Putamen (tissue), 1 donor: ENCODE data around the gene SOAT2.
A peak's percentile ranks its signal among the peaks of the same experiment; 100 is the strongest.

ENCODE experiments used
- DNase-seq: peaks from one replicate; pipeline ENCODE4 v3.0.0-alpha.2; 2016; ENCODE audit warnings: low spot score

SOAT2 gene

GRCh38 chr12:53065470-53065869, 37.8 kb upstream of the SOAT2 start:
- DNase-seq = no peak

DNA sequence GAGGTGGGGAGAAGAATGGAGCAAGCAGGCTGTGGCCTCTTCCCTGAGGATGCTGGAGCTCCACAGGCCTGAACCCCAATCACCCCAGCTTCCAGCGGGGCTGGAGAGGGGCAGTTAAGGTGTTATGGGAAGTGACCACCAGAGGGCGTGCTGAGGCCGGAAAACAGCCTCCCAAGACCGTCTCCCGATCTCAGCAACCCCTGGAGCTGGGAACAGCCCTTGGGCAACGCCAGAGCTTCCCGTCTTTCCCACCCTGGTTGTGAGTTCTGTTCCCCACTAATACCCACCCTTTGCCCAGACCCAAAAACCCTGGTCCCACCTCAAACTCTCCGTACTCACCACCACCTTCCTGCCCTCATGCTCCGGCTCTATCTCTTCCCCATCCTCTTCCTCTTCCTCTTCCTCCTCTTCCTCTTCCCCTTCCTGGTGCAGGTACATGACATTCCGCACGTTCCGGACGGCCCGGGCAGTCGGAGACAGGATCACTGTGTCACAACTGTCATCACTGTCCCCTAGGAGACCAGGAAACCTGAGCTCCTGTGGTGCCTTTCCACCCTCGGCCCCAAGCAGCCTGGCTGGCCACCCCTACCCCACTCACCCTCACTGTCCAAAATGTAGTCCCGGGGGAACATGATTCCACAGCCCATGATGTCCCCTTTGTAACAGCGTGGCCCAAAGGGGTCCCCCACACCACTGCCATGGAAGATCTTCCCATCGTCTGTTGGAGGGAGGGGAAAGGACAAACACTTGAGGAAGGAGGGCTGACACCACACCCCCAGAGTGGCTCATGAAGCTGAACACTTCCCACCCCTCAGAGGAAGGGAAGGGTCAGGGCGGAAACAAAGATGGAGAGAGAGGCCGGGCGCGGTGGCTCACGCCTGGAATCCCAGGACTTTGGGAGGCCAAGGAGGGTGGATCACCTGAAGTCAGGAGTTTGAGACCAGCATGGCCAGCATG, 37.0 kb upstream of the SOAT2 start:
- peak; percentile 73 for DNase-seq

DNA sequence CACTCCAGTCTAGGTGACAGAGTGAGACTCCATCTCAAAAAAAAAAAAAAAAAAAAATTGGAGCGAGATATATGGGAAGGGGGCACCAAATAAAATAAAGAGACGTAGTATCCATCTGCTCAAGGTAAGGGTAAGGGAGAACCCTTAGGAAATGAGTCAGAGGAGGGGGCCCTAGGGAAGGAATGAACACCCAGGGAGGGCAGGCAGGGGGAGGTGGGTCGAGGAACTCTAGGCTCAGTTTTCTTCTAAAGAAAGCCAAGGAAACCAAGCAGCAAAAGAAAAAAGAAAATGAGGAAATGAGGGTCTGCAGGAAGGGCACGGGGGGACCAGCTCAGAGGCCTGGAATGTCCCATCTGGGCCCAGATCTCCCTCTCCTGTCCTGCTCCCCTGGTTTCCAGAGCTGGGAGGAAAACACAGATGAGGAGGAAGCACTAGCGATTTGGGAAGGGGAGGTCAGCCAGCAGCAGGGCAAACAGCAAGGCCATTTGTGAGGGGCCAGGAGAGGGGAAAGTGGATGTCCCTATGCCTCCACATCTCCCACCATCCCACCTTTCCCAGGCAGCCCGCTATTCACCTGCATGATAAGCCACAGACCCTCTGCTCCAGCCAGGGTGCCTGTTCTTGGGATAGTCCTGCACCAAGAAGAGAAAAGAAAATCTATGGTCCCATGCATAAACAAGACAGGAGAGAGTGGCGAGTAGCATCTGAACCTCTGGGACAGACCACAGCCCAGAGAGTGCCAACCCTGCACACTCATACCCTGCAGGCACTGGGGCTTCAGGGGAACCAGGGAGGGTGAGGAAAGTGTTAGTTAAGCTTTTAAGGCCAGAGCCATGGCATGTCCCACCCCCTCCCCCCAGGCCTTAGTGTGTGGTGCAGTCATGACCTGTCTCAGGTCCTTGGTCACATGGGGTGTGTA, 36.0 kb upstream of the SOAT2 start:
- no peak for DNase-seq

- no peak for DNase-seq
Observed at GRCh38 chr12:53067993-53068770, 35.1 kb upstream of the SOAT2 start.

GRCh38 chr12:53068811-53069585, 34.3 kb upstream of the SOAT2 start:
- DNase-seq = no peak

GRCh38 chr12:53069621-53070410, 33.5 kb upstream of the SOAT2 start:
- DNase-seq = no peak

DNA sequence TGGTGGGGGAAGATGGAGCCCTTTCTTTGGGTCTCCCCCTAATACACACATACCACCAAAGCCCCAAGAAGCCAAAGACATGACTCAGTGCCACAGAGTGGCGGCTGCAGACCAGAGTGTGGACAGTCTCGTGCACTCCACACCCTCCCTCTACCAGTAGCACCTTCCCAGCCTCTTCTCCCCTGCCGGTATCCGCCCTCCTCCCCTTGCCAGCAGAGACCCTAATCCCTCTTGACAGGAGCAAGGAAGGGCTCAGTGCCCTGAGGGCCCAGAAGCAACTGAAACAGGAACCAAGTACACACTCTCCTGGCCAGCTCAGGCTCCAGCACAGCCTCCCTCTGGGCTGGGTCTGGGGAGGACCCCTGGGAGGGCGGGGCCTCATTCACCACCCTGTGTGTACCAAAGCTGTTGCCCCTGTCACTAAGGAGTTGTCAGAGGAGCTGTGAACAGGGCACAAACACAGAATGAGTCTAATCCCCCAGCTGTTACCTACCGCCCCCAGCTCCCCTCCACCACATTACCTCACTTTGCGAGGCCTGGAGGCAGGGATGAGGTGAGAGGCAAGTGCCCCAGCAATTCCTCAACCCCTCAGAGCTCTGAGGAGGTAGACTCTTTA, 32.3 kb upstream of the SOAT2 start:
- no peak for DNase-seq

DNA sequence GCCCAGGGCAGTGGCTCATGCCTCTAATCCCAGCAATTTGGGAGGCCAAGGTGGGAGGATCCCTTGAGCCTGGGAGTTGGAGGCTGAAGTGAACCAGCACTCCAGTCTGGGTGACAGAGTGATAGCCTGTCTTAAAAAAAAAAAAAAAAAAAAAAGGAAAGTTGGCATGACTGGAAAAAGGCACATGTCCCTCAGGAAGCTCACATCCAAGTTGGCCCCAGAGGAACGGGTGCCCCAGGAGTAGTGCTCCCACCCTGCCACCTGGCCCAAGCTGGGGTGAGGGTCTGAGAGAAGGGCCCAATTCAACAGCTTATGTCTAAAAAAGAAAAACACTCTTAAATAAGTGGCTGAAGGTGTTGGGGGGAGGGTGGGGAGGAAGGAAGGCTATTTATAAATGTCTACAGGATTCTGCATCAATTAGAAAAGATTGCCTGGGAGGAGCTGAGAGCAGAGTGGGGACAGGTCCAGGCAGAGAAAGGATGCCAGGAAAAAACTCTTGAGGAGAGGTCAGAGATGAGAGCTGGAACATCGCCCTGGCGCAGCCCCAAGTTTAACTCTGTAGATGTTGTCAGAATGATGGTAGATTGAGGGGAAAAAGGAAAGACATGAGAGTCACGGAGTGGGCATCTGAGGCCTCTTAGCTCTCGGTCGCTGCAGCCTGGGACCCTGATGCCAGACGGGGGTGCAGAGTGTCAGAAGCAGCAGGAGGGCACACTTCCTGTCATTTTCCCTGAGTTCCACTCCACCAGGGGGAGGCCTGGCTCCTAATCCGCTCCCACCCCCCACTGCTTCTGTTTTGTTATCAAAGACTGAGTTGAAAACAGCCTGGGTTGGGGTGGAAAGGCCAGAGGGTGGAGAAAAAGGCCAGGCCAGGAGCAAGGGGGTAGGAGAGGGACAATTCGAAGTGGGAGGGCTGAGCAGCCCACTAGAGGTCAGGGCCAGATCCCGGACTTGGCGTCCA, 31.4 kb upstream of the SOAT2 start:
- DNase-seq = no peak

GRCh38 chr12:53073881-53074280, 29.4 kb upstream of the SOAT2 start:
- no peak for DNase-seq

GRCh38 chr12:53074283-53074998, 28.8 kb upstream of the SOAT2 start:
- no peak for DNase-seq

- DNase-seq = no peak
Observed at GRCh38 chr12:53074999-53075370, 28.3 kb upstream of the SOAT2 start.

DNA sequence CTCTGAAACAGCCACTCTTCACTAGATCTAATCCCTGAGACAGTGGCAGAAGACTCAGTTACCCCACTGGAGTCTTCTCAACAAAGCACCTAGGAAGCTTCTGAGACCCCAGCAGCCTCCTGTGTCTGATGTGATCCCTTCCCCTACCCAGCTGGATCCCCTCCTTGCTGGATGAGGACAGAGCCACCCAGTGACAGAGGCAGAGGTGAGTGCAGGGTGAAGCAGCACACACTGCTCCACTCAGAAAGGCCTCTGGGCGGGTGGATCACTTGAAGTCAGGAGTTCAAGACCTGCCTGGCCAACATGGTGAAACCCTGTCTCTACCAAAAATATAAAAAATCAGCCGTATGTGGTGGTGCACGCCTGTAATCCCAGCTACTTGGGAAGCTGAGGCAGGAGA, 26.8 kb upstream of the SOAT2 start:
- DNase-seq = no peak

DNA sequence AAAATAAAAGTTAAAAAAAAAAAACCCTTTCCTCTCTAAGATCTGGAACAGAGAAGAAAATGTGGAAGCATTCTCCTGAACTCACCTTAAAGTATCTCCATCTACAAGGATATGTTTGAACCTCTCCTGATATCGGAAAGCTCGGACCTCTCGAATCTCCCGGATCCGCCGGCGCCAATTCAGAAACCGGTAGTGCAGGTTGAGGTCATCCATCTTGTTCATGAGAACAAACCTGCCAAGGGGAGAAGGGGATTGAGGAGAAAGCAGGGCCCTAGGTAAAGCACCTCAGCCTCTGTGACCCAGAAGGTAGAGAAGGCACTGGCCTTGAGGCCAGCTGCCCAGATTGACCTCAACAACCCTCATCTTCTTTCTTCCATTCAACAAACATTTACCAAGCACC, 26.3 kb upstream of the SOAT2 start:
- DNase-seq = no peak

DNA sequence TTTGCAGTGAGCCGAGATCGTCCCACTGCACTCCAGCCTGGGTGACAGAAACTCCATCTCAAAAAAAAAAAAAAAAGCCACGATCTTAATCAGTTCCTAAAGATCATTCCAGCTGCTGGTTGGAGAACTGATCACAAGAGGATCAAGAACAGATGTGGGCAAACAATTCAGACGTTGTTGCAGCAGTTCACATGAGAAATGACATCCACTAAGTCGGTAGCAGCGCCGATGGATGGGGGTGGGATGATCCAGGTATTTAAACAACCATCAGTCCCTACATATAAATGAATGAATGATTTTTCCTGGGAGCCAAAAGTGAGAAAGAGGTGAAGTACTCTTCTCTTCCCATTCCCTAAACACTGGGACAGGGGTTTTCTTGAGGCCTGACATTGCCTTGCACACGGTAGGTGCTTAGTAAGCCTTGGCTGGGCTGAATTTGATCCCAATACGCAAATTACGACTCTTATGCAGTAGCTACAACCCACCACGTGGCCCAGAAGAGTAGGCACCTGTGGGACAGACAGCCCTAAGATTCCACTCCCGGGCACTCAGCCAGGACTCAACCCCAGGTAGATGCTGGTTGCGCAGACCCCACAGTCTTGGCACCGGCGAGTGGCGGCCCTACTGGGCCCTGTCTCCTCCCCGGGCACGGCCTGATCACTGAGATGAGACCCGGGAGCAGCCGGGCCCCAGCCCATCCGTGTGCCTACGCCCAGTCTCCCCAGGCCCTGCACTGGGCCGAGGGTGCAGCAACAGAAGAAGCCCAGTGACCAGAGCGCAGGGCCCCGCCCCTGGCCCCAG, 24.7 kb upstream of the SOAT2 start:
- DNase-seq = peak; percentile 34

GRCh38 chr12:53079226-53080117, 23.8 kb upstream of the SOAT2 start, which contains the start of gene SPRYD3:
TSS of gene SPRYD3 (minus strand) at chr12:53079390. CDS start at chr12:53079333, 57 bp downstream.
- peak; percentile 97 for DNase-seq

GRCh38 chr12:53082637-53083175, 20.6 kb upstream of the SOAT2 start:
- no peak for DNase-seq
